A549 (cell line): ENCODE results near the gene GSTM2. TPM values are rescaled to one million over a fixed set of nuclear protein-coding genes. Genes with fewer than 3 reads are reported as not detected.

ENCODE experiments used
- ATAC-seq, 2 experiments: fragments of 200-7000 bp in 1 of 2; fragments of >200 bp in 1 of 2; cut with Nextera tagmentation in 1 of 2; cut with Tn5 transposase in 1 of 2; 3 replicates each; pipeline versions ENCODE4 v1.8.0 to v1.9.1; 2018 to 2020; ENCODE audit warnings: mild to moderate bottlenecking in 1 of 2, moderate library complexity in 1 of 2
- CTCF ChIA-PET: fragments of 300-600 bp; sonication (Branson Sonifier 250); formaldehyde crosslinking; extraction: SDS; loops from one replicate; lab custom pipeline; 2021; ENCODE audit warnings: antibody characterized with exemption, inconsistent platforms; lab: Yijun Ruan, JAX
- POLR2A ChIA-PET: fragments of 350-600 bp; formaldehyde crosslinking; extraction: SDS; loops from one replicate; lab custom pipeline; 2021; ENCODE audit warnings: antibody characterized with exemption, inconsistent platforms; lab: Yijun Ruan, JAX
- DNase-seq, 2 experiments: peaks; one replicate each; pipeline versions ENCODE4 v3.0.0 to v3.0.0-alpha.2; 2011 to 2016; ENCODE audit warnings: low read depth in 1 of 2, low spot score in 1 of 2
- FAIRE-seq: peaks from 2 replicates; lab custom pipeline; 2011; peaks lifted over from hg19 to GRCh38; lab: Jason Lieb, UNC
- H3K27ac ChIP-seq, 2 experiments: fragments of >200 bp; sonication (Bioruptor Twin); formaldehyde crosslinking; 3 replicates each; pipeline ENCODE4 v1.5.1; 2016 to 2017
- H3K4me1 ChIP-seq: fragments of >200 bp; sonication (Bioruptor Twin); formaldehyde crosslinking; 3 replicates; pipeline ENCODE4 v1.6.1; 2016
- H3K4me2 ChIP-seq: fragments of >200 bp; sonication (Bioruptor Twin); formaldehyde crosslinking; 3 replicates; pipeline ENCODE4 v1.6.1; 2016
- H3K4me3 ChIP-seq: fragments of >200 bp; sonication (Bioruptor Twin); formaldehyde crosslinking; 3 replicates; pipeline ENCODE4 v1.5.1; 2016
- H3K9me3 ChIP-seq: fragments of >200 bp; sonication (Bioruptor Twin); formaldehyde crosslinking; 3 replicates; pipeline ENCODE4 v1.6.1; 2016
- CBX8 ChIP-seq: fragments of 200-600 bp; sonication (generic); IDR thresholded peaks from 2 replicates; pipeline ENCODE4 v1.6.1; 2016
- CHD2 ChIP-seq: fragments of 150-350 bp; IDR thresholded peaks from 2 replicates; pipeline ENCODE4 v1.6.1; 2014; ENCODE audit warnings: low read length; ENCODE audit not compliant: partially characterized antibody
- CTCF ChIP-seq: fragments of >200 bp; sonication (Bioruptor Twin); formaldehyde crosslinking; IDR thresholded peaks from 3 replicates; pipeline ENCODE4 v1.5.1; 2016
- EP300 ChIP-seq, 2 experiments: fragments of >200 bp; sonication (Bioruptor Twin); formaldehyde crosslinking; IDR thresholded peaks; 2 replicates in 1 of 2; 3 replicates in 1 of 2; pipeline ENCODE4 v1.6.1; 2016 to 2017
- ESRRA ChIP-seq: fragments of 150-350 bp; IDR thresholded peaks from 2 replicates; pipeline ENCODE4 v1.6.1; 2014; ENCODE audit warnings: mild to moderate bottlenecking, low read length, borderline replicate concordance
- FOSL2 ChIP-seq, 2 experiments: fragments of 450-650 bp in 1 of 2; fragments of >200 bp in 1 of 2; sonication (Bioruptor Twin) in 1 of 2; formaldehyde crosslinking; IDR thresholded peaks; 2 replicates each; pipeline versions ENCODE4 v1.5.0 to v1.6.1; 2016 to 2020; ENCODE audit warnings: mild to moderate bottlenecking in 1 of 2, moderate library complexity in 1 of 2
- HDAC2 ChIP-seq: fragments of 200-600 bp; sonication (generic); IDR thresholded peaks from 2 replicates; pipeline ENCODE4 v1.6.1; 2016
- HOXB13 ChIP-seq: fragments of 250-450 bp; sonication (Bioruptor Pico); IDR thresholded peaks from 2 replicates; pipeline ENCODE4 v1.5.0; 2020; ENCODE audit warnings: low read depth, mild to moderate bottlenecking, moderate library complexity
- JUNB ChIP-seq: fragments of >200 bp; sonication (Bioruptor Twin); formaldehyde crosslinking; IDR thresholded peaks from 2 replicates; pipeline ENCODE4 v1.6.1; 2016
- MAZ ChIP-seq: fragments of 150-350 bp; IDR thresholded peaks from 2 replicates; pipeline ENCODE4 v1.6.1; 2014; ENCODE audit warnings: antibody characterized with exemption, low read depth, low read length, borderline replicate concordance
- NR3C1 ChIP-seq: fragments of >200 bp; sonication (Bioruptor Twin); formaldehyde crosslinking; IDR thresholded peaks from 3 replicates; pipeline ENCODE4 v1.6.1; 2017
- RAD21 ChIP-seq, 2 experiments: fragments of >200 bp in 1 of 2; sonication (Bioruptor Twin) in 1 of 2; formaldehyde crosslinking in 1 of 2; IDR thresholded peaks in 1 of 2; conservative IDR thresholded peaks in 1 of 2; 2 replicates in 1 of 2; 3 replicates in 1 of 2; pipeline ENCODE4 v1.6.1; 2012 to 2018; ENCODE audit warnings: inconsistent platforms in 1 of 2
- RARB ChIP-seq: fragments of 250-450 bp; sonication (Bioruptor Pico); IDR thresholded peaks from 2 replicates; pipeline ENCODE4 v1.8.0; 2021; ENCODE audit warnings: mild to moderate bottlenecking, moderate library complexity
- REST ChIP-seq: fragments of 200-600 bp; sonication (generic); IDR thresholded peaks from 2 replicates; pipeline ENCODE4 v1.6.1; 2016; ENCODE audit warnings: antibody characterized with exemption, mild to moderate bottlenecking, moderate library complexity
- RFX5 ChIP-seq: fragments of 450-650 bp; IDR thresholded peaks from 2 replicates; pipeline ENCODE4 v1.7.1; 2014; ENCODE audit warnings: antibody characterized with exemption, mild to moderate bottlenecking, moderate library complexity
- SMC3 ChIP-seq: fragments of >200 bp; sonication (Bioruptor Twin); formaldehyde crosslinking; IDR thresholded peaks from 3 replicates; pipeline ENCODE4 v1.6.1; 2018; ENCODE audit warnings: inconsistent platforms
- SREBF2 ChIP-seq: fragments of 450-650 bp; IDR thresholded peaks from 2 replicates; pipeline ENCODE4 v1.6.1; 2014; ENCODE audit warnings: mild to moderate bottlenecking, moderate library complexity
- ZC3H11A ChIP-seq: fragments of 450-650 bp; IDR thresholded peaks from 2 replicates; pipeline ENCODE4 v1.6.1; 2014; ENCODE audit warnings: antibody characterized with exemption, mild to moderate bottlenecking
- WGBS: methylation state at CpG from one replicate; pipeline ENCODE4 v1.1.6; 2017; ENCODE audit errors: missing lambda C conversion rate; 5-methylcytosine and 5-hydroxymethylcytosine counted together
- polyA plus RNA-seq, 4 experiments: library from polyadenylated mRNA; depleted of rRNA in 3 of 4; stranded (reverse); fragments of >200 nt; fragmentation: RNase III in 1 of 4; extraction: RNeasy Plus Mini Kit Qiagen cat#74134 plus additional on column Dnase treatment in 1 of 4; gene quantifications; 2 replicates in 3 of 4; 3 replicates in 1 of 4; pipeline ENCODE4 v1.2.3, GENCODE V29; 2011 to 2017

The GSTM2 gene
- polyA plus RNA-seq, 2 of the 4 experiments (the other 2 are of a cell fraction) = 4.8 to 6.5 TPM

- ChIA-PET POLR2A (no interaction called here), CTCF (interaction anchor here (1.0 to 3.2 kb wide), 4 partner anchors 10 to 264 kb away, joined by 3 to 13 read pairs (median 3); no protein-coding TSS in a partner anchor)
- FAIRE-seq (no peak), ATAC-seq (no peak), DNase-seq (no peak)
- H3K27ac ChIP-seq = peak overlapping the region in 1 of 2 experiments; percentile 85; a peak in 3 of 6 replicates
- no peak for TF ChIP-seq JUNB
- no peak for TF ChIP-seq EP300 (IDR thresholded peaks at IDR 0.05)
- TF ChIP-seq RFX5 = no peak
- TF ChIP-seq CHD2 = no peak
- TF ChIP-seq NR3C1 = no peak
- no peak for TF ChIP-seq SREBF2
- no peak for TF ChIP-seq REST
- TF ChIP-seq FOSL2 (IDR thresholded peaks at IDR 0.05) = no peak
- no peak for TF ChIP-seq FOSL2 (CRISPR knock-in tag; IDR thresholded peaks at IDR 0.05)
- no peak for TF ChIP-seq HOXB13 (CRISPR knock-in tag)
- WGBS = 93% methylated on average over 5 of the region's 5 CpGs
- no peak overlapping the region for H3K4me2 ChIP-seq
- H3K9me3 ChIP-seq = no peaks in the 10 kb centered on the region
- H3K4me1 ChIP-seq = peaks cover 14% of the 10 kb centered on the region; the same call in 2 of the 3 replicates
- H3K4me3 ChIP-seq = no peak overlapping the region
These were observed 49.9 kb downstream of the GSTM2 start for GRCh38 chr1:109717729-109718128.

GRCh38 chr1:109718495-109718894, 50.6 kb downstream of the GSTM2 start:
- 85% methylated on average over 2 of the region's 2 CpGs for whole genome bisulfite sequencing
- ChIA-PET POLR2A (no interaction called here), CTCF (interaction anchor here (1.0 to 3.2 kb wide), 2 partner anchors 32 to 55 kb away, joined by 3 to 13 read pairs; no protein-coding TSS in a partner anchor)
- H3K4me3 ChIP-seq = no peak overlapping the region
- no peak overlapping the region for H3K4me2 ChIP-seq
- ATAC-seq (peak; percentile 66 to 80; a peak in 4 of 6 replicates), DNase-seq (peak; percentile 17 to 66), FAIRE-seq (no peak)
- TF ChIP-seq SREBF2 = no peak
- TF ChIP-seq ESRRA = no peak
- no peak for TF ChIP-seq HOXB13 (CRISPR knock-in tag)
- no peak for TF ChIP-seq HDAC2
- no peak for TF ChIP-seq MAZ
- TF ChIP-seq ZC3H11A = no peak
- peak in 1 of 2 experiments; percentile 52; a peak in 4 of 5 replicates for TF ChIP-seq RAD21 (conservative IDR thresholded peaks at IDR 0.05 in 1 of 2, IDR thresholded peaks at IDR 0.05 in 1 of 2)
- 0 out of 3 replicates have a peak, but pooled peaks have one; percentile 15 for TF ChIP-seq SMC3
- no peak for TF ChIP-seq RARB (CRISPR knock-in tag)
- TF ChIP-seq CTCF = peak; percentile 25; the same call in 1 of the 3 replicates
- TF ChIP-seq CBX8 = no peak
- TF ChIP-seq EP300 (IDR thresholded peaks at IDR 0.05) = no peak
- TF ChIP-seq, all 56 proteins: peak for 3
- Histone ChIP-seq H3K4me1 (peaks cover 14% of the 10 kb centered on the region; the same call in 2 of the 3 replicates), H3K9me3 (no peaks in the 10 kb centered on the region), H3K27ac (peak overlapping the region; percentile 63 to 85)
